Nephron (organoid): ENCODE results near the gene POU3F1.

ENCODE experiments used
- H3K27ac Mint-ChIP-seq, 3 experiments: 2 replicates each; pipeline ENCODE4 v1.8.0; 2020; ENCODE audit warnings: mixed read lengths in 3 of 3, mild to moderate bottlenecking in 2 of 3, moderate library complexity in 1 of 3
- H3K27me3 Mint-ChIP-seq: 2 replicates; pipeline ENCODE4 v1.8.0; 2021; ENCODE audit warnings: low read depth, mild to moderate bottlenecking, moderate library complexity, mixed read lengths
- H3K36me3 Mint-ChIP-seq: 2 replicates; pipeline ENCODE4 v1.8.0; 2020; ENCODE audit warnings: low read depth, mixed read lengths
- H3K4me1 Mint-ChIP-seq: 2 replicates; pipeline ENCODE4 v1.8.0; 2020; ENCODE audit warnings: mixed read lengths
- H3K4me3 Mint-ChIP-seq, 3 experiments: 2 replicates each; pipeline ENCODE4 v1.8.0; 2020; ENCODE audit warnings: mild to moderate bottlenecking in 3 of 3, mixed read lengths in 3 of 3, moderate library complexity in 2 of 3
- H3K9me3 Mint-ChIP-seq: 2 replicates; pipeline ENCODE4 v1.8.0; 2020; ENCODE audit warnings: mixed read lengths
- CTCF ChIP-seq, 3 experiments: fragments of 200-600 bp; sonication (generic); IDR thresholded peaks; one replicate each; pipeline ENCODE4 v1.5.0; 2021; ENCODE audit warnings: antibody characterized with exemption in 3 of 3; ENCODE audit not compliant: unreplicated experiment in 3 of 3

POU3F1 gene

DNA sequence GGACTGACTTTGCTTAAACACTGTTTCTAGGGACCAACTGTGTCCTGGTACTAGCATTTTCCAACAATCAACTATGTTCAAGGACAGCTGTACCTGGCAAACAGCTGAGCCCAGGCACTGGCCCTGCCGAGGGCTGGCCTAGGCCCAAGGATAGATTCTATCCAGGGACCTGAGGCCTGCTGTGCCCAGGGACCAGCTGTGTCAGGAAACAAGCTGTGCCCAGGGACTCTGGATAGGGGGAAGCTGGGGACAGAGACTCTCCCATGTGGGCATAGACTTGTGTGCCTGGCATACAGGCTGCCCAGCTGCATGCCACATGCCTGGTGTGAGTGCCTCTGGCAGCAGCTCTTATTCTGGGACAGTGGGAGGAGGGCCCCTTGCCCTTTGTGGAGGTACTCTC lies 38.1 kb upstream of the POU3F1 start:
- no peak overlapping the region for H3K4me3 Mint-ChIP-seq
- peaks cover 24% of the 10 kb centered on the region for H3K4me1 Mint-ChIP-seq
- TF ChIP-seq CTCF (IDR thresholded peaks at IDR 0.05; ENCODE audit: unreplicated experiment in 3 of 3) = no peak
- no peaks in the 10 kb centered on the region for H3K36me3 Mint-ChIP-seq
- no peaks in the 10 kb centered on the region for H3K9me3 Mint-ChIP-seq
- no peak overlapping the region for H3K27ac Mint-ChIP-seq
- H3K27me3 Mint-ChIP-seq = peaks cover 13% of the 10 kb centered on the region

- Mint-ChIP-seq H3K27me3 (peaks cover 13% of the 10 kb centered on the region), H3K4me1 (peaks cover 24% of the 10 kb centered on the region), H3K9me3 (no peaks in the 10 kb centered on the region), H3K36me3 (no peaks in the 10 kb centered on the region), H3K4me3 (no peak overlapping the region), H3K27ac (no peak overlapping the region)
- TF ChIP-seq CTCF (IDR thresholded peaks at IDR 0.05; ENCODE audit: unreplicated experiment in 3 of 3) = no peak
Observed at GRCh38 chr1:38084113-38084512, 37.5 kb upstream of the POU3F1 start.

DNA sequence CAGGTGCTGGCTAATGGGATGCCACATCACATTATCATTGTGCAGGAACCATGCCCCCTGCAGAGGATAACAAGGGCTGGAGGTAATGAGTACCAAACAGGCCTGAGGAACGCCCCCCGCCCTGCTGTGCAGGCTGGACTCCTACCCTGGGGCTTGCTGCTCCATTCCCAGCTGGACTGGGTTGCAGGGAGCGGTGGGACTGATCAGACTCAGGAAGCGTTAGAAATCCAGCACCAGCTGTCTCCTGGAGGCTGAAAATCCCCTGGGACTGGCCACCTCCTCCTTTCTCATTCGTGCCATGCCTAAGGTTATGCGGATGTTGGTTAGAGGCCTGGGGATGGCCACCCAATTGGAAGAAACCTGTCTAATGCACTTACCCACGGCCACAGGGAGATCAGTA lies 36.9 kb upstream of the POU3F1 start:
- H3K36me3 Mint-ChIP-seq = no peaks in the 10 kb centered on the region
- no peak for TF ChIP-seq CTCF (IDR thresholded peaks at IDR 0.05; ENCODE audit: unreplicated experiment in 3 of 3)
- H3K27ac Mint-ChIP-seq = peak overlapping the region in 2 of 3 experiments; percentile 6 to 40
- peaks cover 24% of the 10 kb centered on the region for H3K4me1 Mint-ChIP-seq
- no peaks in the 10 kb centered on the region for H3K9me3 Mint-ChIP-seq
- H3K27me3 Mint-ChIP-seq = peaks cover 13% of the 10 kb centered on the region
- no peak overlapping the region for H3K4me3 Mint-ChIP-seq

GRCh38 chr1:38082769-38083263 lies 36.2 kb upstream of the POU3F1 start:
- Mint-ChIP-seq H3K9me3 (no peaks in the 10 kb centered on the region), H3K4me3 (no peak overlapping the region), H3K36me3 (no peaks in the 10 kb centered on the region), H3K4me1 (peaks cover 24% of the 10 kb centered on the region), H3K27ac (peak overlapping the region; percentile 17 to 59 (median 40)), H3K27me3 (peaks cover 13% of the 10 kb centered on the region)
- no peak for TF ChIP-seq CTCF (IDR thresholded peaks at IDR 0.05; ENCODE audit: unreplicated experiment in 3 of 3)

- no peak overlapping the region for H3K27ac Mint-ChIP-seq
- peaks cover 17% of the 10 kb centered on the region for H3K4me1 Mint-ChIP-seq
- no peak for TF ChIP-seq CTCF (IDR thresholded peaks at IDR 0.05; ENCODE audit: unreplicated experiment in 3 of 3)
- H3K9me3 Mint-ChIP-seq = no peaks in the 10 kb centered on the region
- no peak overlapping the region for H3K4me3 Mint-ChIP-seq
- H3K36me3 Mint-ChIP-seq = no peaks in the 10 kb centered on the region
- peaks cover 14% of the 10 kb centered on the region for H3K27me3 Mint-ChIP-seq
Observed at GRCh38 chr1:38079019-38079418, 32.4 kb upstream of the POU3F1 start.

DNA sequence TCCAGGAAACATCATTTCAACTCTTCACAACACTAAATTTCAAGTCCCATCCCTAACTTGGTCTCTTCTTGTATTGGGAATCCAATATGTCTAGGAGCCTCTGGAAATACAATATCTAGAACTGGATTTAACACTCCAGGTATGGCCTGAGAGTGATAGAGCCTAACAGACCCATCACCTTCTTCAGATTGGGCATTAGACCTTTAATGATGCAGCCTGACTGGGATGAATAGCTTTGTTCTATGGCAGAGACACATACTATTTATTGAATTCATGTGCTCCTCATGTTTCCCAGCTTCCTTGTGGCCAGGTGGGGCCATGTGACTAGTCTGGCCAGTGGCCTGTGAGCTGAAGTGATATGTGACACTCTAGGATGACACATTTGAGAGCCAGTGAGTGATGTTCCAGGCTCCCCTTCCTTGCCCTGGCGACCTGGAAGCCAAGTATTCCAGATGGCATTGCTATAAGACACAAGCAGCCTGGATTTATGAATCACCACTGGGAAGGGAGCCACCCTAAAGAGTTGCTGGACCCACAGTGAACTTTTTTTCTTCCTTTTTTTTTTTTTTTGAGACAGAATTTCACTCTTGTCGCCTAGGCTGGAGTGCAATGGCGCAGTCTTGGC lies 31.0 kb upstream of the POU3F1 start:
- H3K4me3 Mint-ChIP-seq = no peak overlapping the region
- TF ChIP-seq CTCF (IDR thresholded peaks at IDR 0.05; ENCODE audit: unreplicated experiment in 3 of 3) = no peak
- H3K4me1 Mint-ChIP-seq = peaks cover 15% of the 10 kb centered on the region

More for the DNA sequence above, 31.0 kb upstream of the POU3F1 start:
- Mint-ChIP-seq H3K36me3 (no peaks in the 10 kb centered on the region), H3K27me3 (peaks cover 19% of the 10 kb centered on the region), H3K9me3 (no peaks in the 10 kb centered on the region), H3K27ac (no peak overlapping the region)
